ENCODE results near the gene IL31RA. TPM values are rescaled to one million over a fixed set of nuclear protein-coding genes. Genes with fewer than 3 reads are reported as not detected.

IL31RA gene
- total and polyA plus RNA-seq, 2 experiments from 2014 or later: not detected

DNA sequence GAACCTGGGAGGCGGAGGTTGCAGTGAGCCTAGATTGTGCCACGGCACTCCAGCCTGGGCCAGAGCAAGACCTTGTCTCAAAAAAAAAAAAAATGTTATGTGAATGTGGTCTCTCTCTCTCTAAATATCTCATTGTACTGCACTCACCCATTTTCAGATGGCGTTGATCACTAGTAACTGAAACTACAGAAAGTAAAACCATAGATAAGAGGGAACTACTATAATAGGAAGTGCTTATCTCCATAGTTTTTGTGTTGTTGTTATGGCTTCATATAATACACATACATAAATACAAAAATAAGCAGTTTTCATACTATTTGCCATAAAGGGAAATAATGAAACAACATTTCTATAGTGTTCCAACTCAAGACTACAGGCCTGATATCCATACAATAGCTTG is 9.1 kb downstream of the IL31RA start:
- H3K36me3 ChIP-seq (ENCODE audit: insufficient read depth): no peaks in the 10 kb centered on the region
- H3K4me2 ChIP-seq: no peak overlapping the region

DNA sequence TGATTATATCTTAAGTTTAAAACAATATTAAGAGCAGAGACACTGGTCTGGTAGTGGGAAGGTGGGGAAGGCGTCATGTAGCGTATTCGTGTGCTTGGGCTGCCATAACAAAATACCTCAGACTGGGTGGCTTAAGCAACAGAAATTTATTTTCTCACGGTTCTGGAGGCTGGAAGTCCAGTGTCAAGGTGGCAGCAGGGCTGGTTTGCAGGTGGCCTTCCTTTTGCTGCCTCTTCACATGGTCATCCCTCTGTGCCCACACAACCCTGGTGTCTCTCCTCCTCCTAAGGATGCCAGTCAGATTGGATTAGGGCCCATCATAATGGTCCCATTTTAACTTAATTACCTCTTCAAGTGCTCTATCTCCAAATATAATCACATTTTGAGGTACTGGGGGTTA is 9.6 kb downstream of the IL31RA start:
- H3K79me2 ChIP-seq (replicated peaks; ENCODE audit: insufficient read depth): no peaks in the 10 kb centered on the region
- no peaks in the 10 kb centered on the region for H3K4me1 ChIP-seq (ENCODE audit: insufficient read depth)
- Mint-ChIP-seq H3K4me3 (no peak overlapping the region), H3K9me3 (peaks cover 9% of the 10 kb centered on the region), H3K27ac (no peak overlapping the region), H3K36me3 (ENCODE audit: low read depth) (no peaks in the 10 kb centered on the region), H3K27me3 (ENCODE audit: insufficient read depth, low read depth, poor library complexity) (peaks cover under 1% of the 10 kb centered on the region), H3K4me1 (no peaks in the 10 kb centered on the region)
- no peak overlapping the region for H3K27ac ChIP-seq (ENCODE audit: low read depth)
- H3K4me3 ChIP-seq: no peak overlapping the region
- H3K36me3 ChIP-seq (ENCODE audit: insufficient read depth): no peaks in the 10 kb centered on the region
- DNase-seq (ENCODE audit: low spot score) (no peak), ATAC-seq (no peak)
- H3K27me3 ChIP-seq (ENCODE audit: insufficient read depth): no peaks in the 10 kb centered on the region
- no peaks in the 10 kb centered on the region for H4K20me1 ChIP-seq (replicated peaks; ENCODE audit: insufficient read depth)
- no peak overlapping the region for H3K4me2 ChIP-seq
- H3K9me2 ChIP-seq (ENCODE audit: insufficient read depth): peaks cover 2% of the 10 kb centered on the region; the same call in 1 of the 2 replicates
- TF ChIP-seq EZH2 (IDR thresholded peaks at IDR 0.05; ENCODE audit: low read depth, unreplicated experiment) (no peak), STAT1 (IDR thresholded peaks at IDR 0.05; ENCODE audit: unreplicated experiment) (no peak), ZNF114 (CRISPR knock-in tag; IDR thresholded peaks at IDR 0.05) (no peak), CREB1 (CRISPR knock-in tag; IDR thresholded peaks at IDR 0.05; ENCODE audit: low read depth) (no peak), POLR2AphosphoS5 (IDR thresholded peaks at IDR 0.05; ENCODE audit: low read depth) (no peak), EZH2phosphoT487 (IDR thresholded peaks at IDR 0.05; ENCODE audit: unreplicated experiment) (no peak)
- H3F3A ChIP-seq (replicated peaks; ENCODE audit: low read depth): no peaks in the 10 kb centered on the region
- H2AFZ ChIP-seq: no peak overlapping the region

More for the DNA sequence above, 9.1 kb downstream of the IL31RA start:
- Histone ChIP-seq H3K79me2 (replicated peaks; ENCODE audit: insufficient read depth) (no peaks in the 10 kb centered on the region), H3F3A (replicated peaks; ENCODE audit: low read depth) (no peaks in the 10 kb centered on the region), H3K27ac (ENCODE audit: low read depth) (no peak overlapping the region), H3K9me2 (ENCODE audit: insufficient read depth) (peaks cover 2% of the 10 kb centered on the region; the same call in 1 of the 2 replicates), H3K27me3 (ENCODE audit: insufficient read depth) (no peaks in the 10 kb centered on the region), H3K4me1 (ENCODE audit: insufficient read depth) (no peaks in the 10 kb centered on the region), H4K20me1 (replicated peaks; ENCODE audit: insufficient read depth) (no peaks in the 10 kb centered on the region), H2AFZ (no peak overlapping the region), H3K4me3 (no peak overlapping the region)
- Mint-ChIP-seq H3K36me3 (ENCODE audit: low read depth) (no peaks in the 10 kb centered on the region), H3K9me3 (peaks cover 9% of the 10 kb centered on the region), H3K4me1 (no peaks in the 10 kb centered on the region; the same call in 2 of the 3 replicates), H3K27ac (no peak overlapping the region), H3K27me3 (ENCODE audit: insufficient read depth, low read depth, poor library complexity) (peaks cover 2% of the 10 kb centered on the region), H3K4me3 (no peak overlapping the region)
- ATAC-seq (no peak), DNase-seq (ENCODE audit: low spot score) (no peak)
- TF ChIP-seq ZNF114 (CRISPR knock-in tag; IDR thresholded peaks at IDR 0.05) (no peak), JUNB (IDR thresholded peaks at IDR 0.05; ENCODE audit: unreplicated experiment) (no peak), EZH2phosphoT487 (IDR thresholded peaks at IDR 0.05; ENCODE audit: unreplicated experiment) (no peak), EZH2 (IDR thresholded peaks at IDR 0.05; ENCODE audit: low read depth, unreplicated experiment) (no peak), ZNF331 (CRISPR knock-in tag; IDR thresholded peaks at IDR 0.05; ENCODE audit: low read depth) (no peak), NANOG (IDR thresholded peaks at IDR 0.05; ENCODE audit: borderline replicate concordance) (no peak), STAT1 (IDR thresholded peaks at IDR 0.05; ENCODE audit: unreplicated experiment) (no peak), POLR2AphosphoS5 (IDR thresholded peaks at IDR 0.05; ENCODE audit: low read depth) (no peak)
- TF ChIP-seq, protein P1, sequence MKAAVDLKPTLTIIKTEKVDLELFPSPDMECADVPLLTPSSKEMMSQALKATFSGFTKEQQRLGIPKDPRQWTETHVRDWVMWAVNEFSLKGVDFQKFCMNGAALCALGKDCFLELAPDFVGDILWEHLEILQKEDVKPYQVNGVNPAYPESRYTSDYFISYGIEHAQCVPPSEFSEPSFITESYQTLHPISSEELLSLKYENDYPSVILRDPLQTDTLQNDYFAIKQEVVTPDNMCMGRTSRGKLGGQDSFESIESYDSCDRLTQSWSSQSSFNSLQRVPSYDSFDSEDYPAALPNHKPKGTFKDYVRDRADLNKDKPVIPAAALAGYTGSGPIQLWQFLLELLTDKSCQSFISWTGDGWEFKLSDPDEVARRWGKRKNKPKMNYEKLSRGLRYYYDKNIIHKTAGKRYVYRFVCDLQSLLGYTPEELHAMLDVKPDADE (IDR thresholded peaks at IDR 0.05): no peak
- TF ChIP-seq, protein P2, sequence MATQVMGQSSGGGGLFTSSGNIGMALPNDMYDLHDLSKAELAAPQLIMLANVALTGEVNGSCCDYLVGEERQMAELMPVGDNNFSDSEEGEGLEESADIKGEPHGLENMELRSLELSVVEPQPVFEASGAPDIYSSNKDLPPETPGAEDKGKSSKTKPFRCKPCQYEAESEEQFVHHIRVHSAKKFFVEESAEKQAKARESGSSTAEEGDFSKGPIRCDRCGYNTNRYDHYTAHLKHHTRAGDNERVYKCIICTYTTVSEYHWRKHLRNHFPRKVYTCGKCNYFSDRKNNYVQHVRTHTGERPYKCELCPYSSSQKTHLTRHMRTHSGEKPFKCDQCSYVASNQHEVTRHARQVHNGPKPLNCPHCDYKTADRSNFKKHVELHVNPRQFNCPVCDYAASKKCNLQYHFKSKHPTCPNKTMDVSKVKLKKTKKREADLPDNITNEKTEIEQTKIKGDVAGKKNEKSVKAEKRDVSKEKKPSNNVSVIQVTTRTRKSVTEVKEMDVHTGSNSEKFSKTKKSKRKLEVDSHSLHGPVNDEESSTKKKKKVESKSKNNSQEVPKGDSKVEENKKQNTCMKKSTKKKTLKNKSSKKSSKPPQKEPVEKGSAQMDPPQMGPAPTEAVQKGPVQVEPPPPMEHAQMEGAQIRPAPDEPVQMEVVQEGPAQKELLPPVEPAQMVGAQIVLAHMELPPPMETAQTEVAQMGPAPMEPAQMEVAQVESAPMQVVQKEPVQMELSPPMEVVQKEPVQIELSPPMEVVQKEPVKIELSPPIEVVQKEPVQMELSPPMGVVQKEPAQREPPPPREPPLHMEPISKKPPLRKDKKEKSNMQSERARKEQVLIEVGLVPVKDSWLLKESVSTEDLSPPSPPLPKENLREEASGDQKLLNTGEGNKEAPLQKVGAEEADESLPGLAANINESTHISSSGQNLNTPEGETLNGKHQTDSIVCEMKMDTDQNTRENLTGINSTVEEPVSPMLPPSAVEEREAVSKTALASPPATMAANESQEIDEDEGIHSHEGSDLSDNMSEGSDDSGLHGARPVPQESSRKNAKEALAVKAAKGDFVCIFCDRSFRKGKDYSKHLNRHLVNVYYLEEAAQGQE (IDR thresholded peaks at IDR 0.05; ENCODE audit: unreplicated experiment): no peak
